Nephron (organoid): ENCODE results near the gene P2RX2.

Source experiments
- H3K27ac Mint-ChIP-seq, 3 experiments: 2 replicates each; pipeline ENCODE4 v1.8.0; 2020; ENCODE audit warnings: mixed read lengths in 3 of 3, mild to moderate bottlenecking in 2 of 3, moderate library complexity in 1 of 3
- H3K27me3 Mint-ChIP-seq: 2 replicates; pipeline ENCODE4 v1.8.0; 2021; ENCODE audit warnings: low read depth, mild to moderate bottlenecking, moderate library complexity, mixed read lengths
- H3K36me3 Mint-ChIP-seq: 2 replicates; pipeline ENCODE4 v1.8.0; 2020; ENCODE audit warnings: low read depth, mixed read lengths
- H3K4me1 Mint-ChIP-seq: 2 replicates; pipeline ENCODE4 v1.8.0; 2020; ENCODE audit warnings: mixed read lengths
- H3K4me3 Mint-ChIP-seq, 3 experiments: 2 replicates each; pipeline ENCODE4 v1.8.0; 2020; ENCODE audit warnings: mild to moderate bottlenecking in 3 of 3, mixed read lengths in 3 of 3, moderate library complexity in 2 of 3
- H3K9me3 Mint-ChIP-seq: 2 replicates; pipeline ENCODE4 v1.8.0; 2020; ENCODE audit warnings: mixed read lengths
- TF ChIP-seq, protein P1 (sequence below), 3 experiments: fragments of 200-600 bp; sonication (generic); IDR thresholded peaks; one replicate each; pipeline ENCODE4 v1.5.0; 2021; ENCODE audit warnings: antibody characterized with exemption in 3 of 3; ENCODE audit not compliant: unreplicated experiment in 3 of 3

The P2RX2 gene

DNA sequence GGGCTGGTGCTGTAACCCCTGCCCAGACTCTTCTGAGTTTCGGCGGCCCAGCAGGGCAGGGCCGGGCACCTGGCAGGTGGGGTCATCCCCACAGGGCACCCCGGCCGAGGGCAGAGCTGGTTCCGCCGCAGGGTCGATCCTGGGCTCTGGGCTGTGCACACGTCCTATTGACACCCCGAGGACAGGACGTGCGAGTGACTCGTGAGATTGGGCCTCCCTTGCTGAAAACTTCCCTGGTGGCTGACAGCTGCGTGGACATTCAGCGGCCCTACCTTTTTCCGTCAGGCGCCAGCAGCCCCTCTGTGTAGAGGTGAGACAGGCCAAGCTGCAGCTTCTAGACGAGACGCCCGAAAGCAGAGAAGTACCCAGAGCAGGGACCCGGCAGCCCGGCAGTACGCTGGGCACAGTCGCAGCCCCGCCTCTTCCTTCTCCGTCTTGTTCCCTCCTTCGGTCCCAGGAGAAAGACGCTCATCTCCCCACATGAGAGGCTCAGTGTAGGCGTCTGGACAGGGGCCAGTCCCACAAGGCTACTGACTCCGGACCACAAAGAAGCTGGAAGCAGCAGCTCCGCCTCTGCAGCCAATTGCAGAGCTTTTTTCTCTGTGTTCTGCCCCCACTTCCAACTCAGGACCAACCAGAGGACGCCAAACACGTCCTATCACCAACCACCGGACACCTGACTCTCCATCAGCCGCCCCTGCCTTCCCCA, 8.4 kb upstream of the P2RX2 start, which contains the start of gene LRCOL1:
Gene LRCOL1, minus strand, starts transcription at position 532 of the 709 bp plus-strand sequence. CDS start 4,331 bp downstream, outside the sequence.
- Mint-ChIP-seq H3K27ac (peak within 1 kb of the TSS in 2 of 3 experiments; percentile 22 to 78), H3K9me3 (peaks cover 3% of the 10 kb centered on the region), H3K4me1 (peaks cover 33% of the 10 kb centered on the region), H3K27me3 (peaks cover 48% of the 10 kb centered on the region), H3K36me3 (peaks cover 3% of the 10 kb centered on the region), H3K4me3 (peak within 1 kb of the TSS; percentile 27 to 64 (median 34))
- TF ChIP-seq, protein P1, sequence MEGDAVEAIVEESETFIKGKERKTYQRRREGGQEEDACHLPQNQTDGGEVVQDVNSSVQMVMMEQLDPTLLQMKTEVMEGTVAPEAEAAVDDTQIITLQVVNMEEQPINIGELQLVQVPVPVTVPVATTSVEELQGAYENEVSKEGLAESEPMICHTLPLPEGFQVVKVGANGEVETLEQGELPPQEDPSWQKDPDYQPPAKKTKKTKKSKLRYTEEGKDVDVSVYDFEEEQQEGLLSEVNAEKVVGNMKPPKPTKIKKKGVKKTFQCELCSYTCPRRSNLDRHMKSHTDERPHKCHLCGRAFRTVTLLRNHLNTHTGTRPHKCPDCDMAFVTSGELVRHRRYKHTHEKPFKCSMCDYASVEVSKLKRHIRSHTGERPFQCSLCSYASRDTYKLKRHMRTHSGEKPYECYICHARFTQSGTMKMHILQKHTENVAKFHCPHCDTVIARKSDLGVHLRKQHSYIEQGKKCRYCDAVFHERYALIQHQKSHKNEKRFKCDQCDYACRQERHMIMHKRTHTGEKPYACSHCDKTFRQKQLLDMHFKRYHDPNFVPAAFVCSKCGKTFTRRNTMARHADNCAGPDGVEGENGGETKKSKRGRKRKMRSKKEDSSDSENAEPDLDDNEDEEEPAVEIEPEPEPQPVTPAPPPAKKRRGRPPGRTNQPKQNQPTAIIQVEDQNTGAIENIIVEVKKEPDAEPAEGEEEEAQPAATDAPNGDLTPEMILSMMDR (IDR thresholded peaks at IDR 0.05; ENCODE audit: unreplicated experiment in 3 of 3) = no peak

- TF ChIP-seq, protein P1 (IDR thresholded peaks at IDR 0.05; ENCODE audit: unreplicated experiment in 3 of 3) = no peak
- H3K36me3 Mint-ChIP-seq = peaks cover 7% of the 10 kb centered on the region
- H3K4me1 Mint-ChIP-seq = peaks cover 33% of the 10 kb centered on the region
- peak overlapping the region in 1 of 3 experiments; percentile 27 for H3K4me3 Mint-ChIP-seq
- H3K9me3 Mint-ChIP-seq = peaks cover 8% of the 10 kb centered on the region
- H3K27ac Mint-ChIP-seq = no peak overlapping the region
- H3K27me3 Mint-ChIP-seq = peaks cover 56% of the 10 kb centered on the region
These were observed 7.5 kb upstream of the P2RX2 start for GRCh38 chr12:132610866-132611602.

DNA sequence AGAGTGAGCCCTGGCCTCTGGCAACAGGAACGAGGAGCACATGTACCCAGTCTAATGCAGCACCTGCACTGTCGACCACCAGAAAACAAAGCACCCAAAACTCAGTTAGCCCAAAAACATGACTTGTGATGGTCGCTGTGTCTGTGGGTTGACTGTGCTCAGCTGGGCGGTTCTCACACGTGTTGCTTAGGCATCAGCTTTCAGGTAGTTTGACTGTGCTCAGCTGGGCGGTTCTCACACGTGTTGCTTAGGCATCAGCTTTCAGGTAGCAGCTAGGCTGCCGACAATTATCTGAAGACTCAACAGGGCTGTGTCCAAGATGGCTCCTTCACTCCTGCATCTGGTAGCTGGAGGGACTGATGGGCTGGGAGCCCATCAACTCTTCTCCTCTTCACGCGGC, 7.0 kb upstream of the P2RX2 start:
- no peak overlapping the region for H3K27ac Mint-ChIP-seq
- no peak overlapping the region for H3K4me3 Mint-ChIP-seq
- H3K27me3 Mint-ChIP-seq = peaks cover 57% of the 10 kb centered on the region
- TF ChIP-seq, protein P1 (IDR thresholded peaks at IDR 0.05; ENCODE audit: unreplicated experiment in 3 of 3) = no peak
- H3K9me3 Mint-ChIP-seq = peaks cover 8% of the 10 kb centered on the region
- H3K4me1 Mint-ChIP-seq = peaks cover 28% of the 10 kb centered on the region
- H3K36me3 Mint-ChIP-seq = peaks cover 7% of the 10 kb centered on the region

- Mint-ChIP-seq H3K27me3 (peaks cover 51% of the 10 kb centered on the region), H3K27ac (no peak overlapping the region), H3K36me3 (peaks cover 7% of the 10 kb centered on the region), H3K4me1 (peaks cover 18% of the 10 kb centered on the region), H3K9me3 (peaks cover 8% of the 10 kb centered on the region), H3K4me3 (no peak overlapping the region)
- TF ChIP-seq, protein P1 (IDR thresholded peaks at IDR 0.05; ENCODE audit: unreplicated experiment in 3 of 3) = no peak
These were observed 4.5 kb upstream of the P2RX2 start for GRCh38 chr12:132614029-132614428.

DNA sequence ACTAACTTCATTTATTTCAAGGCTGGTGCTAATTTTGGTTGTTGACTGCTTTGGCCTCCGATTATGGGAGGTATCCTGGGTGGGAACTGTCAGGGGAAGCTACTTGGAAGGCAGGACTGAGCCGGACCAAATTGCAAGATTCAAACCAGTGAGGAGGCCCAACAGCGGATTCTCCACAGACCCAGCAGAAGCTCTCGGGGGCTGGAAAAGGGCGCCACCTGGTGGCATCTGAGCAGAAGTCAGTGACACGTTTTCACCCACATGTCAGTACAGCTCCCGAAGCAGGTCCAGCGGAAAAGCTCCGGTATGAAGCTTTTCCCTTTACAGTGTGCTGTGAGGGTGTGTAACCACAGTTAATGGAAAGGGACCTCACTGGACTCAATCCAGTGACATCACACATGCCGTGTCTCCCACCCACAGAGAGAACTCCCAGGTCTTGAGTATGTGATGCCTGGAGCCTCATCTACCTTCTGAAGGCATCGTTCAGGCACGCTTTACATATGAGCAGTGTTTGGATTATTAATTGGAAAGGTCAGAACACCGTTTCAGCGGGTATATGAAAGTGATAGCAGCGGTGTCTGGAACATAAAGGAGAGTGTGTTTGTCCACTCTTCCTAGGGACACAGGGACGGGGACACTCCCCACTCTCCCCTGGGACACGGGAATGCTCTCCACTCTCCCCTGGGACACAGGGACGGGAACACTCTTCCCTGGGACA, 3.6 kb upstream of the P2RX2 start:
- Mint-ChIP-seq H3K4me1 (peaks cover 18% of the 10 kb centered on the region), H3K36me3 (peaks cover 7% of the 10 kb centered on the region), H3K9me3 (peaks cover 8% of the 10 kb centered on the region), H3K27ac (peak overlapping the region in 1 of 3 experiments; percentile 58), H3K27me3 (peaks cover 49% of the 10 kb centered on the region), H3K4me3 (peak overlapping the region; percentile 3 to 42 (median 25))
- TF ChIP-seq, protein P1 (IDR thresholded peaks at IDR 0.05; ENCODE audit: unreplicated experiment in 3 of 3) = peak; percentile 78 to 87 (median 84)
